Measurements from ENCODE around the gene SLC38A8. TPM values are rescaled to one million over a fixed set of nuclear protein-coding genes. Genes with fewer than 3 reads are reported as not detected.

Gene SLC38A8
- total RNA-seq, 3 donors from 2014 or later, result not detected

- no peaks in the 10 kb centered on the region for H3K4me1 ChIP-seq
- TF ChIP-seq, protein P1, sequence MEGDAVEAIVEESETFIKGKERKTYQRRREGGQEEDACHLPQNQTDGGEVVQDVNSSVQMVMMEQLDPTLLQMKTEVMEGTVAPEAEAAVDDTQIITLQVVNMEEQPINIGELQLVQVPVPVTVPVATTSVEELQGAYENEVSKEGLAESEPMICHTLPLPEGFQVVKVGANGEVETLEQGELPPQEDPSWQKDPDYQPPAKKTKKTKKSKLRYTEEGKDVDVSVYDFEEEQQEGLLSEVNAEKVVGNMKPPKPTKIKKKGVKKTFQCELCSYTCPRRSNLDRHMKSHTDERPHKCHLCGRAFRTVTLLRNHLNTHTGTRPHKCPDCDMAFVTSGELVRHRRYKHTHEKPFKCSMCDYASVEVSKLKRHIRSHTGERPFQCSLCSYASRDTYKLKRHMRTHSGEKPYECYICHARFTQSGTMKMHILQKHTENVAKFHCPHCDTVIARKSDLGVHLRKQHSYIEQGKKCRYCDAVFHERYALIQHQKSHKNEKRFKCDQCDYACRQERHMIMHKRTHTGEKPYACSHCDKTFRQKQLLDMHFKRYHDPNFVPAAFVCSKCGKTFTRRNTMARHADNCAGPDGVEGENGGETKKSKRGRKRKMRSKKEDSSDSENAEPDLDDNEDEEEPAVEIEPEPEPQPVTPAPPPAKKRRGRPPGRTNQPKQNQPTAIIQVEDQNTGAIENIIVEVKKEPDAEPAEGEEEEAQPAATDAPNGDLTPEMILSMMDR (IDR thresholded peaks at IDR 0.05), result peak; percentile 25 to 65 (median 61)
- no peak for TF ChIP-seq POLR2A (IDR thresholded peaks at IDR 0.05)
- H3K36me3 ChIP-seq, result no peaks in the 10 kb centered on the region
- intact Hi-C loops (cut with DNase I; ENCODE audit: low total_unique reads), result loop anchor here (10.0 kb wide), 1 partner anchor 100 kb away; the partner anchor contains the start of gene TAF1C
- H3K27me3 ChIP-seq, result no peaks in the 10 kb centered on the region
- no peak overlapping the region for H3K27ac ChIP-seq
- H3K9me3 ChIP-seq, result no peaks in the 10 kb centered on the region
- H3K4me3 ChIP-seq, result no peak overlapping the region
- peak; percentile 43 to 71 for DNase-seq (ENCODE audit: low spot score in 2 of 2)
Measured at GRCh38 chr16:84084570-84085270, 42.1 kb upstream of the SLC38A8 start.

- no peak overlapping the region for H3K4me3 ChIP-seq
- no peaks in the 10 kb centered on the region for H3K9me3 ChIP-seq
- TF ChIP-seq, protein P1 (IDR thresholded peaks at IDR 0.05), result no peak
- TF ChIP-seq POLR2AphosphoS5 (IDR thresholded peaks at IDR 0.05) (no peak), POLR2A (IDR thresholded peaks at IDR 0.05) (no peak)
- peak overlapping the region in 1 of 2 donors; percentile 10 for H3K27ac ChIP-seq
- H3K36me3 ChIP-seq, result no peaks in the 10 kb centered on the region
- intact Hi-C loops (cut with DNase I; ENCODE audit: low total_unique reads), result loop anchor here (10.0 kb wide), 1 partner anchor 102 kb away; the partner anchor contains the start of gene TAF1C
- DNase-seq (ENCODE audit: low spot score in 2 of 2), result no peak
- H3K27me3 ChIP-seq, result no peaks in the 10 kb centered on the region
- no peaks in the 10 kb centered on the region for H3K4me1 ChIP-seq
Measured at GRCh38 chr16:84082835-84083569, 40.4 kb upstream of the SLC38A8 start.

GRCh38 chr16:84082110-84082509 is 39.5 kb upstream of the SLC38A8 start:
- Histone ChIP-seq H3K27me3 (no peaks in the 10 kb centered on the region), H3K27ac (no peak overlapping the region), H3K9me3 (no peaks in the 10 kb centered on the region), H3K4me1 (no peaks in the 10 kb centered on the region), H3K4me3 (no peak overlapping the region), H3K36me3 (no peaks in the 10 kb centered on the region)
- TF ChIP-seq, protein P1 (IDR thresholded peaks at IDR 0.05), result no peak
- intact Hi-C loops (cut with DNase I; ENCODE audit: low total_unique reads), result loop anchor here (10.0 kb wide), 1 partner anchor 103 kb away; the partner anchor contains the start of gene TAF1C
- no peak for DNase-seq (ENCODE audit: low spot score in 2 of 2)

GRCh38 chr16:84081446-84081989 is 38.9 kb upstream of the SLC38A8 start:
- intact Hi-C loops (cut with DNase I; ENCODE audit: low total_unique reads), result loop anchor here (10.0 kb wide), 1 partner anchor 103 kb away; the partner anchor contains the start of gene TAF1C
- H3K36me3 ChIP-seq, result peaks cover 2% of the 10 kb centered on the region
- TF ChIP-seq POLR2AphosphoS5 (IDR thresholded peaks at IDR 0.05) (no peak), POLR2A (IDR thresholded peaks at IDR 0.05) (no peak)
- TF ChIP-seq, protein P1 (IDR thresholded peaks at IDR 0.05), result no peak
- no peak overlapping the region for H3K4me3 ChIP-seq
- no peaks in the 10 kb centered on the region for H3K9me3 ChIP-seq
- no peak overlapping the region for H3K27ac ChIP-seq
- no peaks in the 10 kb centered on the region for H3K4me1 ChIP-seq
- no peak for DNase-seq (ENCODE audit: low spot score in 2 of 2)
- H3K27me3 ChIP-seq, result no peaks in the 10 kb centered on the region

DNA sequence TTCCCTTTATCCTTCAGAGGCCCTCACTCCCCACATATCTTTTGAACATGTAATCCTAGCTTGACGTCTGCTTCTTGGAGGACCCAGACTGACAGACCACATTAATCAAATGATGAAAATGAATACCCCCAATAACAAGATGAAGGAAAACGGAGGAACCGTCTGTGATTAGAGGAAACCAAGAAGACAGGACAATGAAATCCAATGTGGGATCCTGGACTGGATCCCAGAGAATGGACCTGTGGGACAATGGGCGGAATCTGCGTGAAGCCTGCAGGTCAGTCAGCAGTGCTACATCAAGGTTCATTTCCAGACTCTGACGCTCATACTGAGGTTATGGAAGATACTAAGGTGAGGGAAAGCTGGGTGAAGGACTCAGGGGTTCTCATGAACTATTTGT is 38.2 kb upstream of the SLC38A8 start:
- H3K9me3 ChIP-seq, result no peaks in the 10 kb centered on the region
- intact Hi-C loops (cut with DNase I; ENCODE audit: low total_unique reads), result loop anchor here (10.0 kb wide), 1 partner anchor 104 kb away; the partner anchor contains the start of gene TAF1C
- no peaks in the 10 kb centered on the region for H3K4me1 ChIP-seq
- no peaks in the 10 kb centered on the region for H3K27me3 ChIP-seq
- no peak overlapping the region for H3K4me3 ChIP-seq
- DNase-seq (ENCODE audit: low spot score in 2 of 2), result no peak
- H3K36me3 ChIP-seq, result peaks cover 3% of the 10 kb centered on the region
- no peak for TF ChIP-seq POLR2A (IDR thresholded peaks at IDR 0.05)
- no peak for TF ChIP-seq POLR2AphosphoS5 (IDR thresholded peaks at IDR 0.05)
- TF ChIP-seq, protein P1 (IDR thresholded peaks at IDR 0.05), result no peak
- H3K27ac ChIP-seq, result no peak overlapping the region
